Inflammatory macrophage treated with lipopolysaccharide for 1 hour (primary cell): ENCODE data around the gene UBE2QL1.

Experiments used
- DNase-seq, 2 donors: peaks; one replicate each; pipeline ENCODE4 v3.0.0-alpha.2; 2020 to 2022

The UBE2QL1 gene

GRCh38 chr5:6480133-6481051 lies 31.7 kb downstream of the UBE2QL1 start:
- no peak for DNase-seq

GRCh38 chr5:6482735-6483134 lies 34.1 kb downstream of the UBE2QL1 start:
- no peak for DNase-seq

GRCh38 chr5:6483880-6484382 lies 35.3 kb downstream of the UBE2QL1 start:
- no peak for DNase-seq

GRCh38 chr5:6484446-6484845 lies 35.8 kb downstream of the UBE2QL1 start:
- DNase-seq = no peak

GRCh38 chr5:6484899-6485298 lies 36.2 kb downstream of the UBE2QL1 start:
- DNase-seq = no peak

- no peak for DNase-seq
These were observed 36.8 kb downstream of the UBE2QL1 start for GRCh38 chr5:6485441-6485840.

- DNase-seq = no peak
These were observed 37.4 kb downstream of the UBE2QL1 start for GRCh38 chr5:6486074-6486473.

- no peak for DNase-seq
These were observed 38.4 kb downstream of the UBE2QL1 start for GRCh38 chr5:6487081-6487480.

GRCh38 chr5:6488021-6488420 lies 39.4 kb downstream of the UBE2QL1 start:
- DNase-seq = no peak

GRCh38 chr5:6489643-6490185 lies 41.1 kb downstream of the UBE2QL1 start:
- no peak for DNase-seq

GRCh38 chr5:6490246-6490645 lies 41.6 kb downstream of the UBE2QL1 start:
- DNase-seq = no peak

- DNase-seq = no peak
These were observed 42.0 kb downstream of the UBE2QL1 start for GRCh38 chr5:6490693-6491092.

GRCh38 chr5:6491196-6491918 lies 42.7 kb downstream of the UBE2QL1 start:
- DNase-seq = no peak

GRCh38 chr5:6491919-6492290 lies 43.2 kb downstream of the UBE2QL1 start:
- no peak for DNase-seq

GRCh38 chr5:6492934-6493333 lies 44.3 kb downstream of the UBE2QL1 start:
- DNase-seq = no peak

- no peak for DNase-seq
These were observed 45.2 kb downstream of the UBE2QL1 start for GRCh38 chr5:6493681-6494454.

- DNase-seq = no peak
These were observed 46.3 kb downstream of the UBE2QL1 start for GRCh38 chr5:6494939-6495338.

GRCh38 chr5:6495433-6496206 lies 47.0 kb downstream of the UBE2QL1 start:
- no peak for DNase-seq

- no peak for DNase-seq
These were observed 47.5 kb downstream of the UBE2QL1 start for GRCh38 chr5:6496207-6496584.

GRCh38 chr5:6496636-6497035 lies 48.0 kb downstream of the UBE2QL1 start:
- DNase-seq = no peak

GRCh38 chr5:6497262-6497661 lies 48.6 kb downstream of the UBE2QL1 start:
- DNase-seq = no peak

- DNase-seq = no peak
These were observed 50.3 kb downstream of the UBE2QL1 start for GRCh38 chr5:6498968-6499367.
